GM23338 (cell line): Measurements from ENCODE around the gene SLC13A3. TPM values are rescaled to one million over a fixed set of nuclear protein-coding genes. Genes with fewer than 3 reads are reported as not detected.

Experiments
- ATAC-seq: fragments of 200-7000 bp; cut with Tn5 transposase; 3 replicates; pipeline ENCODE4 v1.9.1; 2020
- DNase-seq: peaks from one replicate; pipeline ENCODE4 v3.0.0-alpha.2; 2015; ENCODE audit warnings: low spot score
- H2AFZ ChIP-seq: fragments of 200-600 bp; sonication (generic); 2 replicates; pipeline ENCODE4 v1.8.0; 2016; ENCODE audit warnings: antibody characterized with exemption, mild to moderate bottlenecking, moderate library complexity
- H3F3A ChIP-seq: fragments of 200-600 bp; sonication (generic); replicated peaks from 2 replicates; pipeline ENCODE4 v1.8.0; 2017; ENCODE audit warnings: antibody characterized with exemption, mixed run types, low read depth
- H3K27ac ChIP-seq: fragments of 200-600 bp; sonication (generic); 2 replicates; pipeline ENCODE4 v1.6.1; 2016; ENCODE audit warnings: low read depth
- H3K27me3 ChIP-seq: fragments of 200-600 bp; sonication (generic); 2 replicates; pipeline ENCODE4 v1.8.0; 2016; ENCODE audit warnings: mild to moderate bottlenecking, mixed run types, moderate library complexity; ENCODE audit not compliant: insufficient read depth
- H3K36me3 ChIP-seq: fragments of 200-600 bp; sonication (generic); 2 replicates; pipeline ENCODE4 v1.8.0; 2016; ENCODE audit warnings: mild to moderate bottlenecking; ENCODE audit not compliant: insufficient read depth
- H3K4me1 ChIP-seq: fragments of 200-600 bp; sonication (generic); 2 replicates; pipeline ENCODE4 v1.8.0; 2016; ENCODE audit warnings: mild to moderate bottlenecking, moderate library complexity; ENCODE audit not compliant: insufficient read depth
- H3K4me2 ChIP-seq: fragments of 200-600 bp; sonication (generic); 2 replicates; pipeline ENCODE4 v1.7.1; 2017; ENCODE audit warnings: mixed run types
- H3K4me3 ChIP-seq: fragments of 200-600 bp; sonication (generic); 2 replicates; pipeline ENCODE4 v1.6.1; 2016; ENCODE audit warnings: mixed run types
- H3K79me2 ChIP-seq: fragments of 200-600 bp; sonication (generic); replicated peaks from 2 replicates; pipeline ENCODE4 v1.8.0; 2017; ENCODE audit warnings: mild to moderate bottlenecking; ENCODE audit not compliant: insufficient read depth
- H3K9me2 ChIP-seq: fragments of 200-600 bp; sonication (generic); 2 replicates; pipeline ENCODE4 v1.8.0; 2017; ENCODE audit not compliant: insufficient read depth
- H4K20me1 ChIP-seq: fragments of 200-600 bp; sonication (generic); replicated peaks from 2 replicates; pipeline ENCODE4 v1.8.0; 2017; ENCODE audit warnings: mild to moderate bottlenecking; ENCODE audit not compliant: insufficient read depth
- H3K27ac Mint-ChIP-seq: 2 replicates; pipeline ENCODE4 v1.8.0; 2020; ENCODE audit warnings: inconsistent platforms, mild to moderate bottlenecking, moderate library complexity, mixed read lengths
- H3K27me3 Mint-ChIP-seq: 3 replicates; pipeline ENCODE4 v1.8.0; 2022; ENCODE audit warnings: low read depth, mild to moderate bottlenecking, moderate library complexity, mixed read lengths, inconsistent platforms; ENCODE audit not compliant: insufficient read depth, poor library complexity
- H3K36me3 Mint-ChIP-seq: 3 replicates; pipeline ENCODE4 v1.8.0; 2021; ENCODE audit warnings: low read depth, mild to moderate bottlenecking, inconsistent platforms, moderate library complexity, mixed read lengths
- H3K4me1 Mint-ChIP-seq: 3 replicates; pipeline ENCODE4 v1.8.0; 2020; ENCODE audit warnings: mild to moderate bottlenecking, inconsistent platforms, mixed read lengths
- H3K4me3 Mint-ChIP-seq: 3 replicates; pipeline ENCODE4 v1.8.0; 2021; ENCODE audit warnings: moderate library complexity, mild to moderate bottlenecking, inconsistent platforms, mixed read lengths
- H3K9me3 Mint-ChIP-seq: 3 replicates; pipeline ENCODE4 v1.8.0; 2020; ENCODE audit warnings: moderate library complexity, mild to moderate bottlenecking, inconsistent platforms, mixed read lengths
- CREB1 ChIP-seq: fragments of 250-450 bp; sonication (Bioruptor Pico); IDR thresholded peaks from 2 replicates; pipeline ENCODE4 v1.5.0; 2020; ENCODE audit warnings: low read depth, mild to moderate bottlenecking, moderate library complexity
- CTCF ChIP-seq, 2 experiments: fragments of 200-600 bp in 1 of 2; sonication (generic) in 1 of 2; conservative IDR thresholded peaks; 2 replicates each; pipeline versions ENCODE4 v1.5.1 to v1.6.1; 2016 to 2017; ENCODE audit warnings: antibody characterized with exemption in 2 of 2, low read depth in 2 of 2, mild to moderate bottlenecking in 2 of 2, moderate library complexity in 1 of 2
- EZH2 ChIP-seq: fragments of 200-600 bp; sonication (generic); IDR thresholded peaks from one replicate; pipeline ENCODE4 v1.8.0; 2017; ENCODE audit warnings: antibody characterized with exemption, mild to moderate bottlenecking, low read depth; ENCODE audit not compliant: unreplicated experiment
- EZH2phosphoT487 ChIP-seq: fragments of 200-600 bp; sonication (generic); IDR thresholded peaks from one replicate; pipeline ENCODE4 v1.8.1; 2018; ENCODE audit warnings: antibody characterized with exemption; ENCODE audit not compliant: unreplicated experiment
- JUNB ChIP-seq: IDR thresholded peaks from one replicate; pipeline ENCODE4 v1.6.1; 2016; ENCODE audit warnings: antibody characterized with exemption; ENCODE audit not compliant: unreplicated experiment
- NANOG ChIP-seq: IDR thresholded peaks from 2 replicates; pipeline ENCODE4 v1.6.1; 2016; ENCODE audit warnings: antibody characterized with exemption, borderline replicate concordance
- POLR2AphosphoS5 ChIP-seq: IDR thresholded peaks from 2 replicates; pipeline ENCODE4 v1.6.1; 2016; ENCODE audit warnings: antibody characterized with exemption, low read depth
- STAT1 ChIP-seq: IDR thresholded peaks from one replicate; pipeline ENCODE4 v1.6.1; 2016; ENCODE audit warnings: antibody characterized with exemption; ENCODE audit not compliant: unreplicated experiment
- ZNF331 ChIP-seq: fragments of 250-450 bp; sonication (Bioruptor Pico); IDR thresholded peaks from 2 replicates; pipeline ENCODE4 v1.5.0; 2020; ENCODE audit warnings: low read depth, mild to moderate bottlenecking, moderate library complexity
- polyA plus RNA-seq: library from polyadenylated mRNA; unstranded; fragments of >200 nt; fragmentation: Nextera tagmentation; extraction: Ambion mirVana; gene quantifications from 2 replicates; pipeline ENCODE4 v1.2.1, GENCODE V29; 2016
- total RNA-seq: library from RNA; depleted of rRNA; stranded (reverse); fragments of >200 nt; shearing (Covaris generic); gene quantifications from 2 replicates; pipeline ENCODE4 v1.2.3, GENCODE V29; 2014
- TF ChIP-seq, protein P1 (sequence below): IDR thresholded peaks from one replicate; pipeline ENCODE4 v1.6.1; 2018; ENCODE audit warnings: antibody characterized with exemption; ENCODE audit not compliant: unreplicated experiment
- TF ChIP-seq, protein P2 (sequence below): fragments of 250-450 bp; sonication (Bioruptor Pico); IDR thresholded peaks from 2 replicates; pipeline ENCODE4 v1.5.0; 2020; ENCODE audit warnings: mild to moderate bottlenecking, moderate library complexity

SLC13A3 gene
- total and polyA plus RNA-seq, 2 experiments from 2014 or later = 8.6 to 9.1 TPM

- no peaks in the 10 kb centered on the region for H3K9me3 Mint-ChIP-seq
Measured at GRCh38 chr20:46644733-46645132, 6.5 kb downstream of the SLC13A3 start.

More at GRCh38 chr20:46644733-46645132, 6.5 kb downstream of the SLC13A3 start:
- Histone ChIP-seq H3K27me3 (peaks cover 8% of the 10 kb centered on the region; the same call in 1 of the 2 replicates), H3K79me2 (no peaks in the 10 kb centered on the region), H3F3A (no peaks in the 10 kb centered on the region), H2AFZ (no peak overlapping the region), H3K4me3 (no peak overlapping the region), H3K9me2 (no peaks in the 10 kb centered on the region), H3K4me1 (no peaks in the 10 kb centered on the region), H3K27ac (no peak overlapping the region), H3K36me3 (no peaks in the 10 kb centered on the region), H4K20me1 (no peaks in the 10 kb centered on the region; the same call in 1 of the 2 replicates), H3K4me2 (no peak overlapping the region)
- DNase-seq (no peak), ATAC-seq (no peak)
- no peak for TF ChIP-seq JUNB
- TF ChIP-seq NANOG = no peak
- TF ChIP-seq POLR2AphosphoS5 = no peak
- TF ChIP-seq, protein P1, sequence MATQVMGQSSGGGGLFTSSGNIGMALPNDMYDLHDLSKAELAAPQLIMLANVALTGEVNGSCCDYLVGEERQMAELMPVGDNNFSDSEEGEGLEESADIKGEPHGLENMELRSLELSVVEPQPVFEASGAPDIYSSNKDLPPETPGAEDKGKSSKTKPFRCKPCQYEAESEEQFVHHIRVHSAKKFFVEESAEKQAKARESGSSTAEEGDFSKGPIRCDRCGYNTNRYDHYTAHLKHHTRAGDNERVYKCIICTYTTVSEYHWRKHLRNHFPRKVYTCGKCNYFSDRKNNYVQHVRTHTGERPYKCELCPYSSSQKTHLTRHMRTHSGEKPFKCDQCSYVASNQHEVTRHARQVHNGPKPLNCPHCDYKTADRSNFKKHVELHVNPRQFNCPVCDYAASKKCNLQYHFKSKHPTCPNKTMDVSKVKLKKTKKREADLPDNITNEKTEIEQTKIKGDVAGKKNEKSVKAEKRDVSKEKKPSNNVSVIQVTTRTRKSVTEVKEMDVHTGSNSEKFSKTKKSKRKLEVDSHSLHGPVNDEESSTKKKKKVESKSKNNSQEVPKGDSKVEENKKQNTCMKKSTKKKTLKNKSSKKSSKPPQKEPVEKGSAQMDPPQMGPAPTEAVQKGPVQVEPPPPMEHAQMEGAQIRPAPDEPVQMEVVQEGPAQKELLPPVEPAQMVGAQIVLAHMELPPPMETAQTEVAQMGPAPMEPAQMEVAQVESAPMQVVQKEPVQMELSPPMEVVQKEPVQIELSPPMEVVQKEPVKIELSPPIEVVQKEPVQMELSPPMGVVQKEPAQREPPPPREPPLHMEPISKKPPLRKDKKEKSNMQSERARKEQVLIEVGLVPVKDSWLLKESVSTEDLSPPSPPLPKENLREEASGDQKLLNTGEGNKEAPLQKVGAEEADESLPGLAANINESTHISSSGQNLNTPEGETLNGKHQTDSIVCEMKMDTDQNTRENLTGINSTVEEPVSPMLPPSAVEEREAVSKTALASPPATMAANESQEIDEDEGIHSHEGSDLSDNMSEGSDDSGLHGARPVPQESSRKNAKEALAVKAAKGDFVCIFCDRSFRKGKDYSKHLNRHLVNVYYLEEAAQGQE = no peak
- TF ChIP-seq, protein P2, sequence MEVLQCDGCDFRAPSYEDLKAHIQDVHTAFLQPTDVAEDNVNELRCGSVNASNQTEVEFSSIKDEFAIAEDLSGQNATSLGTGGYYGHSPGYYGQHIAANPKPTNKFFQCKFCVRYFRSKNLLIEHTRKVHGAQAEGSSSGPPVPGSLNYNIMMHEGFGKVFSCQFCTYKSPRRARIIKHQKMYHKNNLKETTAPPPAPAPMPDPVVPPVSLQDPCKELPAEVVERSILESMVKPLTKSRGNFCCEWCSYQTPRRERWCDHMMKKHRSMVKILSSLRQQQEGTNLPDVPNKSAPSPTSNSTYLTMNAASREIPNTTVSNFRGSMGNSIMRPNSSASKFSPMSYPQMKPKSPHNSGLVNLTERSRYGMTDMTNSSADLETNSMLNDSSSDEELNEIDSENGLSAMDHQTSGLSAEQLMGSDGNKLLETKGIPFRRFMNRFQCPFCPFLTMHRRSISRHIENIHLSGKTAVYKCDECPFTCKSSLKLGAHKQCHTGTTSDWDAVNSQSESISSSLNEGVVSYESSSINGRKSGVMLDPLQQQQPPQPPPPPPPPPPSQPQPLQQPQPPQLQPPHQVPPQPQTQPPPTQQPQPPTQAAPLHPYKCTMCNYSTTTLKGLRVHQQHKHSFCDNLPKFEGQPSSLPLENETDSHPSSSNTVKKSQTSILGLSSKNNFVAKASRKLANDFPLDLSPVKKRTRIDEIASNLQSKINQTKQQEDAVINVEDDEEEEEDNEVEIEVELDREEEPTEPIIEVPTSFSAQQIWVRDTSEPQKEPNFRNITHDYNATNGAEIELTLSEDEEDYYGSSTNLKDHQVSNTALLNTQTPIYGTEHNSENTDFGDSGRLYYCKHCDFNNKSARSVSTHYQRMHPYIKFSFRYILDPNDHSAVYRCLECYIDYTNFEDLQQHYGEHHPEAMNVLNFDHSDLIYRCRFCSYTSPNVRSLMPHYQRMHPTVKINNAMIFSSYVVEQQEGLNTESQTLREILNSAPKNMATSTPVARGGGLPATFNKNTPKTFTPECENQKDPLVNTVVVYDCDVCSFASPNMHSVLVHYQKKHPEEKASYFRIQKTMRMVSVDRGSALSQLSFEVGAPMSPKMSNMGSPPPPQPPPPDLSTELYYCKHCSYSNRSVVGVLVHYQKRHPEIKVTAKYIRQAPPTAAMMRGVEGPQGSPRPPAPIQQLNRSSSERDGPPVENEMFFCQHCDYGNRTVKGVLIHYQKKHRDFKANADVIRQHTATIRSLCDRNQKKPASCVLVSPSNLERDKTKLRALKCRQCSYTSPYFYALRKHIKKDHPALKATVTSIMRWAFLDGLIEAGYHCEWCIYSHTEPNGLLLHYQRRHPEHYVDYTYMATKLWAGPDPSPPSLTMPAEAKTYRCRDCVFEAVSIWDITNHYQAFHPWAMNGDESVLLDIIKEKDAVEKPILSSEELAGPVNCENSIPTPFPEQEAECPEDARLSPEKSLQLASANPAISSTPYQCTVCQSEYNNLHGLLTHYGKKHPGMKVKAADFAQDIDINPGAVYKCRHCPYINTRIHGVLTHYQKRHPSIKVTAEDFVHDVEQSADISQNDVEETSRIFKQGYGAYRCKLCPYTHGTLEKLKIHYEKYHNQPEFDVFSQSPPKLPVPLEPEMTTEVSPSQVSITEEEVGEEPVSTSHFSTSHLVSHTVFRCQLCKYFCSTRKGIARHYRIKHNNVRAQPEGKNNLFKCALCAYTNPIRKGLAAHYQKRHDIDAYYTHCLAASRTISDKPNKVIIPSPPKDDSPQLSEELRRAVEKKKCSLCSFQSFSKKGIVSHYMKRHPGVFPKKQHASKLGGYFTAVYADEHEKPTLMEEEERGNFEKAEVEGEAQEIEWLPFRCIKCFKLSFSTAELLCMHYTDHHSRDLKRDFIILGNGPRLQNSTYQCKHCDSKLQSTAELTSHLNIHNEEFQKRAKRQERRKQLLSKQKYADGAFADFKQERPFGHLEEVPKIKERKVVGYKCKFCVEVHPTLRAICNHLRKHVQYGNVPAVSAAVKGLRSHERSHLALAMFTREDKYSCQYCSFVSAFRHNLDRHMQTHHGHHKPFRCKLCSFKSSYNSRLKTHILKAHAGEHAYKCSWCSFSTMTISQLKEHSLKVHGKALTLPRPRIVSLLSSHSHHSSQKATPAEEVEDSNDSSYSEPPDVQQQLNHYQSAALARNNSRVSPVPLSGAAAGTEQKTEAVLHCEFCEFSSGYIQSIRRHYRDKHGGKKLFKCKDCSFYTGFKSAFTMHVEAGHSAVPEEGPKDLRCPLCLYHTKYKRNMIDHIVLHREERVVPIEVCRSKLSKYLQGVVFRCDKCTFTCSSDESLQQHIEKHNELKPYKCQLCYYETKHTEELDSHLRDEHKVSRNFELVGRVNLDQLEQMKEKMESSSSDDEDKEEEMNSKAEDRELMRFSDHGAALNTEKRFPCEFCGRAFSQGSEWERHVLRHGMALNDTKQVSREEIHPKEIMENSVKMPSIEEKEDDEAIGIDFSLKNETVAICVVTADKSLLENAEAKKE (CRISPR knock-in tag) = no peak
- TF ChIP-seq EZH2phosphoT487 = no peak
- no peak for TF ChIP-seq STAT1
- no peak for TF ChIP-seq CTCF (conservative IDR thresholded peaks at IDR 0.05; ENCODE audit: low read depth in 2 of 2)
- no peak for TF ChIP-seq CREB1 (CRISPR knock-in tag)
- TF ChIP-seq EZH2 = no peak
- TF ChIP-seq ZNF331 (CRISPR knock-in tag) = no peak
- Mint-ChIP-seq H3K27me3 (peaks cover 11% of the 10 kb centered on the region), H3K4me1 (peaks cover 18% of the 10 kb centered on the region), H3K36me3 (no peaks in the 10 kb centered on the region), H3K4me3 (no peak overlapping the region), H3K27ac (no peak overlapping the region)
